GM18909 (cell line): ENCODE measurements around the gene MYH9.
"Not testable (repeated sequence)": the region's sequence is repeated elsewhere in the genome, so short reads cannot be mapped to it uniquely, and the experiment has no call there.

ENCODE experiments used
- ATAC-seq: cut with Tn5 transposase; IDR thresholded peaks from one replicate; pipeline ENCODE4 v1.9.1; 2021; ENCODE audit warnings: mild to moderate bottlenecking; ENCODE audit not compliant: unreplicated experiment, poor library complexity

The MYH9 gene

DNA sequence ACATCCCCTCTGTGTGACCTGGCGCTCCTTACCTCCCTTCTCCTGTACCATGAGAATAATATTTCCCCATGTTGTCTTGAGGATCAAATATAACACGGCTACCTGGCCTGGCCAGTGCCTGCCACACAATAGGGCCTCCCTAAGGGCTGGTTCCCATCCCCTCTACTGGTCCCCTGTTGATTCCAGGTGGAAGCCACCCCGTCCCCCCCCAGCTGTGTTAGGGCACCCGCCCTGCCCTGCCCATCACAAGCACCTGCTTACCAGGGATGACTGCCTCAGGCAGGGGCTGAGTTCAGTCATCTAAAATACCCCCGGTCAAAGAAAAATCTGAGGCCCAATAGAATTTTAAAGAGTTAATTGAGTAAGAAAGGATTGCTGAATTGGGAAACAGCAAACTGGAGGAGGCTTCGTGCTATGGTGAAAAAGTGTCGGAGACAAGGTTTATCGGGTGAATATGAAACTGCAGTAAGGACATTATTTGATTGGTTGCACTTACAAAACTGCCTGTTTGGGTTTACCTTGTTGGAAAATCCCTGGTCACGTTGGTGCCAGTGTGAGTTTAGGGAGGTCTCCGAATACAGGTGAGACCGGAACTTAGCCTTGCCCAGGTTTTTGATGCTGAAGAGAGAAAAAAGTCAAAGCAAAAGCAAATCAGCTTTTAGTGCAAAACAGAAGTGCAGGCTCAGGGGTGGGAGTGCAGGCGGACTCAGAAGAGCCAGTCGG is 129.7 kb downstream of the MYH9 start:
- no peak for ATAC-seq

DNA sequence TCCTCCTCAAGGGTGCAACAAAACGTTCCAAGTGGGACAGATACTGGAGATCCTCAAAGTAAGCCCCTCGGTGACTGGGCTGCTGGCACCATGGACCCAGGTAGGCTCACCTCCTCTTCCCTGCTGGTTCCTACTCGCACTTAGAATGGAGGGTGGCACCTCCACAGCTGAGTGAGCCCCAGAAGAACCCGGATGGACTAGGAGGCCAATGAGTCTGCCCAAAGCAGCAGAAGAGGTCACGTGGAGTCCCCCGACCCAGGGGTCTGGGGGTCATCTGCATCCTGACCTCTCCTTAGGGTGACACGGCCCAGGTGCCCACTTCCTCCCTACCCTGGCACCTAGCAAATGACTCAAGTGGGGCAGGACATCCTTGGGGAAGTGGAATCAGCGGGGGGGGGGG is 130.5 kb downstream of the MYH9 start:
- no peak for ATAC-seq

DNA sequence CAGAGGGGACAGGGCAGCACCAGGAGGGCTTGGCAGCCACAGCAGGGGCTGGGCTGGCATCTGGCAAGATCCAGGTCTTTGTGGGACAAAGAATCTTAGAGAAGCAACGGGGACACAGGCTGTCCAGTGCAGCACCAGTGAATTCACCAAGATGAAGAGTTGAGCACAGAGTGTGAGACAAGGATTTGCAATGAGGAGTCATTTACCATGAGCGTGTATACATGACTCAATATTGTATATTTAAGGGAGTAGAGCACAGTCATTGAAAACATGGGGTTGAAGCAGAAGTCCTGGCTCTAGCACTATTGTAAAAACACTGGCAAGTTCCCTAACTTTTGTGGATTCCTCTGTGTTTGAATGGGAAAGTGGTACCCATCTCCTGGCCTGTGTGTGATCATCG is 131.3 kb downstream of the MYH9 start:
- no peak for ATAC-seq

DNA sequence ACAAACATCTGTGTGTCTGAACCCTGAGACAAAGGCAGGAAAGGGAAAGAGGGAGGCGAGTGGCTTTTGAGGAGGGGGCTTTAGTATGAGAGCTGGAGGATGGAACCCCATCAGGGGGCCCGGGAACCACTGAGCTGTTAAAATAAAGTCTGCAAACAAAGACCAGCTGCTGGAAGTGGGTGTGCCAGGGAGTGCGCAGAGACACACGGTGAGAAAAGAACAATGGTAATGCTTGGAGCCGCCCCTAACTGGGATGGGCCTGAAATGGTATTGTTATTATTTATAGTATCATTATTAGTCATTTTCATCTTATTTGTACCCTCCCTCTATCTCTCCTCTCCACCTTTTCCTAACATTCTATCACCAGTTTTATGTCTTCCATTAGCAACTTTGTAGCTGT is 132.2 kb downstream of the MYH9 start:
- not testable (repeated sequence) for ATAC-seq

DNA sequence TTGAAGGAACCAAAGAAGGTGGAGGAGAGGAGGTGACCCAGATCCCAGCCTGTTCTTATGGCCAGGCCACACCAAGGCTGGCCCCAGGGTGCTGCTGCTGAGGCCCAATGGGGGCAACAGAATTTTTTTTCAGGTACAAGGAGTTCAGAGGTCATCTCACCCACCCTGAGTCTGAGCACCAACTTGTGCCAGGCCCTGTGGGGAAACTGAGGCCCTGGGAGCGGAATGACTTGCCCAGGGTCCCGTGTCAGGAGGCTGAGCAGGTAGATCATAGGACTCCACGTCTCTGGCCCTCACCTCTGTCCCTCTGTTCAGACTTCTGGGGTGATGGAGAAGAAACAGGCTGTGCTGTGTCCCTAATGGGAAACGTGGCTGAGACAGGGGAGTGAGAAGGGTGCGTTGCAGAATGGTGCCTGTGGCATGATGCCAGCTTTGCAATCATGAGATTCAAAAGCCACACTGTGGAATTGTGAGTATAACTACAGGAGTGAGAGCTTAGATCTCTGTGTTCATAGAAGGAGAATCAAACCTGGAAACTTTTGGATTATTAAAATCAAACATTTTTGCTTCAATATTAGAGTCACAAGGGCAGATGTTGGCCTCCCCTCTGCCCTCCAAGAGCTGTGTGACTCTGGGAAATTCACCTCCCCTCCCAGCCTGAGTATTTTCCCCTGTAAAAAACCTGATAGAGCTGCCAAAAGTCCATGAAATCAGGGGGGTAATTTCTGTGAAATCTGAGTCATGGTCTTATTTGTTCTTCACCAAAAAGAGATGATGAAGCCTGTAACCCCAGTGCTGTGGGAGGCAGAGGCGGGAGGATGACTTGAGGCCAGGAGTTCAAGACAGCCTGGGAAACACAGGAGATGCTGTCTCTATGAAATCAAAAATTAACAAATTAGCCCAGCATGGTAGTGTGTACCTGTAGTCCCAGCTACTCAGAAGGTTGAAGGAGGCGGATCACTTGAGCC is 134.0 kb downstream of the MYH9 start:
- ATAC-seq: no peak

DNA sequence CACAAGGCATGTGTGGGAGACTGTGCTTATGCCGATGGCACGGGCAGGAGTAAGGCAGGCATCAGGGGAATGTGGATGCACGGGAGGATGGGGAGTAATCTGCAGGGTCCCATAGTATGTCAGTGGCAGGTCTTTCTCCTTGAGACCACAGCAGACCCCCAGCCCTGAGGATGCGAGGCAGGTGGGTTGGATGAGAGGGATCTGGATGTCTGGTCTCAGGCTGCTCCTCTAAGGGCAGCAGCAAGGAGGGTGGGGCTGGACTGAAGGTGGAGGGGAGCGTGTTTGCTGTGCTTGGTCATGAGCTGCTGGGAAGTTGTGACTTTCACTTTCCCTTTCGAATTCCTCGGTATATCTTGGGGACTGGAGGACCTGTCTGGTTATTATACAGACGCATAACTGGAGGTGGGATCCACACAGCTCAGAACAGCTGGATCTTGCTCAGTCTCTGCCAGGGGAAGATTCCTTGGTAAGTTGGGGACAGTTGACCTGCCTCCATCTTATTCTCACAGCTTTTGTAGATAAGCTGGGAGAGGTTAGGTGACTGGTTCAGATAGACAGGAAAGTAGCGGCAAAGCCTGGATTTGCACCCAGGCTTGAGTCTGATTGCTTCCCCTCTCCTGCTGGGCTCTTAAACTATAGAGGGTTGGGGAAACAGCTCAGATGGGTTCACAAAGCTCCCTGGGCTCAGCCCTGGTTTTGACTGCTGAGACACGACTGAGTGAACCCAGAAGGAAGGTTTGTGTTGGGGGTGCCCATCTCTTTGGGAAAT is 134.8 kb downstream of the MYH9 start, which contains the start of gene APOL1:
TSS of gene APOL1 (plus strand) at position 380 of the 769 bp plus-strand sequence. CDS start 1,823 bp downstream, outside the sequence.
- peak; percentile 61 for ATAC-seq

DNA sequence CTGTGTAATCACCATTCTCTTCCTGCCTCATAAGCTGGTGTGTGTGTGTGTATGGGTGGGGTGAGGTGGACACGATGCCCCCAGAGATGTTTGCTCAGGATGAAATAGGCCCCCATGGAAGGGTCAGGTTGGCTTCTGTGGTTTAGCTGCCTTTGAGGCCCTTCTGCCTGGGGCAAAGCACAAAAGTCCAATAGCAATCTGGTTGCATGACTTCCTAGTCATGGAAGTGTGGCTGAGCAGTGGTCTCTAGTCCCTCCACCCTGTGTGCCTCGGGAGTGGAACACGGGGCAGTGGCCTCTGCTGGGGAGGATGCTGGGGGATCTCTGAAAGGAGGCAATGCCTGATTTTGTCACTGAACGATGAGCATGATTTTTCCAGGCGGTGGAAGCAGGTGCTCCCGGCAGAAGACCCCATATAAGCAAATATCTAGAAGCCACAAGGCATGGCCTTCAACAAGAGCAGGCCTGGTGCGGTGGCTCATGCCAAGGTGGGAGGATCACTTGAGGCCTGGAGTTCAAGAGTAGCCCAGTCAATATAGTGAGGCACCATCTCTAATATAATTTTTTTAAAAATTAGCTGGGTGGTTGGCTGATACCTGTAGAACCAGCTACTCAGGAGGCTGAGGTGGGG is 135.7 kb downstream of the MYH9 start:
- not testable (repeated sequence) for ATAC-seq

DNA sequence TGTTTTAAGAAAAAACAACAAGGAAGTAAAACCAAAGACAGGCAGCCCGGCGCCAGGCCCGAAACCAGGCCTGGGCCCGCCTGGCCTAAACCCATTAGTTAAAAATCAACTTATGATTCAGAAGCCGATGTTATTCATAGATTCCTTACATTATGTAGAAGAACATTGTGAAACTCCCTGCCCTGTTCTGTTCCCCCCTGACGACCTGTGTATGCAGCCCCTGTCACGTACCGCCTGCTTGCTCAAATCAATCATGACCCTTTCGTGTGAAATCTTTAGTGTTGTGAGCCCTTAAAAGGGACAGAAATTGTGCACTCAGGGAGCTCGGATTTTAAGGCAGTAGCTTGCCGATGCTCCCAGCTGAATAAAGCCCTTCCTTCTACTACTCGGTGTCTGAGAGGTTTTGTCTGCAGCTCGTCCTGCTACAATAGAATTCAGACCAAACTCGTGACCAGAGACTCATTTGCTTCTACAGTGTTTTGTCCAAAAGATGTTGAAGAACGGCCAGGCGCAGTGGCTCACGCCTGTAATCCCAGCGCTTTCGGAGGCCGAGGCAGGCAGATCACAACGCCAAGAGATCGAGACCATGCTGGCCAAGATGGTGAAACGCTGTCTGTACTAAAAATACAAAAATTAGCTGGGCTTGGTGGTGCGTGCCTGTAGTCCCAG is 137.3 kb downstream of the MYH9 start:
- ATAC-seq: not testable (repeated sequence)

DNA sequence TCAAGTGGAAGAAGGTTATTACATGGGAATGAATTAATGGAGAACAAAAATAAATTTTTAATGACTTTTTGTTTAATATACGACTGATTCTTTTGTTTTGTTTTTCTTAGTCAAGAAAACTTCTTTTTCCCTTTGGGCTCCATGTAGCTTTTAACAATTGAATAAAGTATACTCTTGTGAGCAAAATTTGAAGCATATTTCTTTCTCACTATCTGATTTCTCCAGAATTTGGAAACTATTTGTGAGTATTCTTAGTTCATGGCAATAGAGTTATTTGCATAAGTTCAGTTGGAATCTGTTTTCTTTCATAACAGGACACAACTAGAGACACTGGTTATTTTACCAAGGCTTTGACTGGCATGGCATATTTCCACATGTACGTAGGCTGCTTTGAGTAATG is 138.6 kb downstream of the MYH9 start:
- no peak for ATAC-seq

DNA sequence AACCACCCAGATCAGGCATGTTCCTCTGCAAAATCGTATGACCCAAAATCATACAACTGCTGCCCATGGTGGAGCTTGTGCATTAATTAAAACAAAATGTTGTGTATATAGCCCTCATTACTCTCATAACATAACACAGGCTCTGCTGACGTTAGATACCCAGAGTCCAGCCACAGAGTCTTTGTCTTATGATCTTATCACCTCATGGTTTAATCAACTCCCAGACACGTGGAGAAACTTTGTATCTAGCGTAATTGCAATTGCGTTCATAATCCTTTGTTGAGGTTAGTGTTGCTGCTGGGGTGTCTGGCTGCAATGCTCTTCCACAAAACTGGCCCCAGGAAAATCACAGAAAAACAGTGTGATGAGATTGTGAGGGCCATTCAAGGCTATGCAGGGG is 139.8 kb downstream of the MYH9 start:
- ATAC-seq: no peak

DNA sequence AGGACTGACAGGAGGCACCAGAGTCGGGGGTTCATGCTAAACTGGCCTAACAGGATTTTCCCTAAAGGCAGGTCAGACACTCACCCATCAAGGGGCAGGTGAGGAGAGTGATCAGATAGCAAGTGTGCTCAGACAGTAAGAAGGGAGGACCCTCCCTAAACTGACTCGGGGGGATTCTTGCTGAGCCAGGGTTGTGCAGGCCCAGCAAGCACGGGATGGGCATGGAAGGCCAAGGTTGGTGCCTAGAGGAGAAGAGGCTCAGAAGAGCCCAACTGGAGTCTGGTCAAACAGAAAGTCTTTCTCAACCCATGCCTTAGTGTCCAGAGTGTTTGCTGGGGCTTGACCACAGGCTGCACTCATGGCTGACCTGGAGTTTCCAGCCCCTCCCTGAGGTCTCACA is 141.0 kb downstream of the MYH9 start:
- no peak for ATAC-seq

DNA sequence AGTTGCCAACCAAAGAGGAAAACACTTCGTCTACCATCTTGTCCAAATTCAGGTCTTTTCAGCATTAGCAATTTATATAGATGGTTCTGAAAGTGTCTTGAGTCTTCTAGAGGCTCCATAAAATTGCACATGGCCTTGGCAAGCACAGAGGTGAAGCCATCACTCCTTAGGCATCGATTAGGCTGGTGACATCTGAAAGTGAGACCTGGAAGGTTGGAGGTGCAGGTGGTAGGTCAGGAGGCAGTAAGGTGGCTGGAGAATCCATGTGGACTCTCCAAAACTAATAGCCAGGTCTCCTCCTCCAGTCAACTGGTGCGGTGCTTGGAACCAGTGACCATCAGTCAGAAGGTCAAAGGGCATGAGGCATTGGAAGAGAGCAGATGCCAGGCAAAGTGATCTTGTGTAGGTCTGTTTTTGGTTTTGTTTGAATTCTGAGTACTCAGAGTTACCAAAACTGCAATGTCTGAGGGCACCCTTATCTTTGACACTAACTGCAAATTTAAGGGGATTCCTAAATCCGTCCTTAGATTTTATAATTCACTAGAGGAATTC is 141.9 kb downstream of the MYH9 start:
- no peak for ATAC-seq

DNA sequence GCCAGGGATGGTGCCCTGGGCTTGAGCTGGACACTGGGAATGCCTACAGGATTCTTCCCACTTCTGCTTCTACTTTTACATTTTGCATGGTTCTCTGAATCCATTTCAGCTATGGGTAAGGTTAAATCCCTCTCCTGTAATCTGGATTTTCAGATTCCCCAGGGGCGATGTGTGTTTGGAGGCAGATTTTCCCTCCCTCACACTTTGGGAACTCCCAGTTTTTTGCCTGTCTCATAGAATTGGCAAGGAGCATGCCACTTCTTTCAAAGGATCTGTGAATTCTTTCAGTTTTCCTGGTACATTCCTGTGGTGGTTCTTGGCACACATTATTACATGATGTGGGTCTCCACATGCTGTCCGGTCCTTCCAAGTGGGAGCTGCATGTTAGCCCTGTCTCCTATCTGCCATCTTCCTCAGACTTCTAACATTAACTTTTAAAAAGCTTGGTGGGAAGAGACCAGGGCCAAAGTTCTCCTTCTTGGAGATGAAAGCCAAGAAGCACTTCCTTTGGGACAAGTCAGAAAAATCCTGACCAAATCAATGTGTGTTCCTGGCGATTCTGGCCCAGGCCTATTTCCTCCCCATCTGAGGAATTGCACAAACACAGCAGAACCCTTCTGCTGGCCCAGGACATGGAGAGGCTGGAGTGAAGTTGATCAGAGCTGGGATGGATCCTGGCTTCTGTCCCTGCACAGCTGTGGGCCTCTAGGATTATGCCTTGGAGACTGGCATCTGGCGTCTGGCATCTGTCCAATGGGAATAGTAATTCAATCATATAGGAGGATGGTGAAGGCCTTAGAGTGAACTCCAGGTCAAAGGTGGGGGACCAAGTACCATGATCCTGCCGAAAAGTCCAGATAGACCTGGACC is 143.0 kb downstream of the MYH9 start:
- no peak for ATAC-seq

DNA sequence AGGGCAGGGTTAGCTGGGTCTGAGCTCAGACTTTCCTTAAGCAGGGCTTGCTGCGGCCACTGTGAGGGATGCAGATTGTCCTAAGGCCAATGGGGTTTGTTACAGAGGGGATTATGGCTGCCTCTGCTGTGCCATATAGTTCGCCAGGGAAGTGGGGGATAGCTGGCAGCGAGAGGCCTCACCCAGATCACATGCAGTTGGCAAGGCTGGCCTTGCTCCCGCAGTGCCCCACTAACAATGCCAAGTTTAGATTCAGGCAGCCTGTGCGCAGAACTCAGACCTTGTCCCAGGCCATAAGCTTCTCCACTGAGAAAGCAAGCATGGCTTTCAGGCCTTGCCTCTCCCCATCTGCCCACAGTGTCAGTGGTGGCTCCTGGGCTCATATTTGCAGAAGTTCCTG is 143.8 kb downstream of the MYH9 start:
- ATAC-seq: no peak

DNA sequence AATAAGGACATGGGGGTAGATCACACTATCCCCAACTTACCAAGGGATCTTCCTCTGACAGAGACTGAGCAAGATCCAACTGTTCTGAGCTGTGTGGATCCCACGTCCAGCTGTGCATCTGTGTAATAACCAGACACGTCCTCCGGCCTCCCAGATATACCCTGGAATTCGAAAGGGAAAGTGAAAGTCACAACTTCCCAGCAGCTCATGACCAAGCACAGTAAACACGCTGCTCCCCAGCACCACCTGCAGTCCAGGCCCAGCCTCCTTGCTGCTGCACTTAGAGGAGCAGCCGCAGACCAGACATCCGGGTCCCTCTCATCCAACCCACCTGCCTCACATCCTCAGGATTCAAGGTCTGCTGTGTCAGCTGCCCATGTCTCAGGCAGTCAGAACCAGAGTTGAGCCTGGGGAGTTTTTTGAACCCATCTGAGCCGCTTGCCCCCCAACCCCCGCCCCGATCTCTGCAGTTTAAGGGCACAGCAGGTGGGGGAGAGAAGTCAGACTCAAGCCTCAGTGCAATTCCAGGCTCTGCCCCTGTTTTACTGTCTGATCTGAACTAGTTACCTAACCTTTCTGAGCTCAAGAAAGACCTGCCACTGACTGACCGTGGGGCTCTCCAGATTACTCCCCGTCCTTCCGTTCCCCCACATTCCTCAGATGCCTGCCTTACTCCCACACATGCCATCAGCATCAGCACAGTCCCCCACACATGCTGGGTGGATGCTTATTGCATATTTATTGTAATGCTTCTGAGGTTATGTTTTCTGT is 148.2 kb downstream of the MYH9 start, which contains the start of gene APOL2:
TSS of gene APOL2 (minus strand) at position 127 of the 771 bp plus-strand sequence. CDS start 6,365 bp downstream, outside the sequence.
- ATAC-seq: peak; percentile 87

DNA sequence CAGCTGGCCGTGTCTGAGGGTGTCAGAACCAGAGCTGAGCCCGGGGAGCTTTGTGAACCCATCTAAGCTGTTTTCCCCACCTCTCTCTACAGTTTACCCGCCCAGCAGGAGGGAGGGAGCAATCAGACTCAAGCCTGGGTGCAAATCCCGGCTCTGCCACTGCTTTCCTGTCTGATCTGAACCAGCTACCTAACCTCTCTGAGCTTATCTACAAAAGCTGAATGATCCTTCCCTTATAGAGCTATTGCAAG is 148.7 kb downstream of the MYH9 start:
- ATAC-seq: no peak

DNA sequence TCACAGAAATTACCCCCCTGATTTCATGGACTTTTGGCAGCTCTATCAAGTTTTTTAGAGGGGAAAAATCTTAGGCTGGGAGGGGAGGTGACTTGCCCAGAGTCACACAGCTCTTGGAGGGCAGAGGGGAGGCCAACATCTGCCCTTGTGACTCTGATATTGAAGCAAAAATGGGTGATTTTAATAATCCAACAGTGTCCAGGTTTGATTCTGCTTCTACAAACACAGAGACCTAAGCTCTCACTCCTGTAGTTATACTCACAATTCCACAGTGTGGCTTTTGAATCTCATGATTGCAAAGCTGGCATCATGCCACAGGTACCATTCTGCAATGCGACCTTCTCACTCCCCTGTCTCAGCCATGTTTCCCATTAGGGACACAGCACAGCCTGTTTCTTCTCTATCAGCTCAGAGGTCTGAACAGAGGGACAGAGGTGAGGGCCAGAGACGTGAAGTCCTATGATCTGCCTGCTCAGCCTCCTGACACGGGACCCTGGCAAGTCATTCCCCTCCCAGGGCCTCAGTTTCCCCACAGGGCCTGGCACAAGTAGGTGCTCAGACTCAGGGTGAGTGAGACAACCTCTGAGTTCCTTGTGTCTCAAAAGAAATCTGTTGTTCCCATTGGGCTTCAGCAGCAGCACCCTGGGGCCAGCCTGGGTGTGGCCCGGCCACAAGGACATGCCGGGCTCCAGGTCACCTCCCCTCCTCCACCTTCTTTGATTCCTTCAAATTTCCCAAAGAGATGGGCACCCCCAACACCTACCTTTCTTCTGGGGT is 149.2 kb downstream of the MYH9 start:
- ATAC-seq: peak; percentile 3
